Trophoblast cell (in vitro differentiated cells and primary cell): Measurements from ENCODE around the gene FAM117A.
"Not testable (repeated sequence)": the region's sequence is repeated elsewhere in the genome, so short reads cannot be mapped to it uniquely, and the experiment has no call there.

Source experiments
- DNase-seq, 2 donors: peaks; one replicate each; pipeline ENCODE4 v3.0.0-alpha.2; 2016
- H2AFZ ChIP-seq: 2 replicates; pipeline ENCODE4 v1.6.1; 2013; ENCODE audit warnings: low read length, moderate library complexity, mild to moderate bottlenecking; ENCODE audit not compliant: insufficient read depth, poor library complexity
- H2AK5ac ChIP-seq: 2 replicates; pipeline ENCODE4 v1.6.1; 2013; ENCODE audit warnings: mild to moderate bottlenecking, low read length
- H2BK120ac ChIP-seq: 2 replicates; pipeline ENCODE4 v1.6.1; 2013; ENCODE audit warnings: low read length, mild to moderate bottlenecking, moderate library complexity; ENCODE audit not compliant: insufficient read depth, poor library complexity
- H2BK12ac ChIP-seq: 2 replicates; pipeline ENCODE4 v1.6.1; 2013; ENCODE audit warnings: mild to moderate bottlenecking, low read length, moderate library complexity
- H2BK5ac ChIP-seq: 2 replicates; pipeline ENCODE4 v1.6.1; 2013; ENCODE audit warnings: low read length, low read depth, moderate library complexity, mild to moderate bottlenecking; ENCODE audit not compliant: poor library complexity
- H3K14ac ChIP-seq: 2 replicates; pipeline ENCODE4 v1.6.1; 2013; ENCODE audit warnings: mild to moderate bottlenecking, low read length
- H3K18ac ChIP-seq: 2 replicates; pipeline ENCODE4 v1.6.1; 2013; ENCODE audit warnings: mild to moderate bottlenecking, low read length
- H3K23ac ChIP-seq: 2 replicates; pipeline ENCODE4 v1.6.1; 2013; ENCODE audit warnings: low read length
- H3K27ac ChIP-seq: 2 replicates; pipeline ENCODE4 v1.5.1; 2013; ENCODE audit warnings: low read depth, mild to moderate bottlenecking, inconsistent platforms, low read length, moderate library complexity
- H3K27me3 ChIP-seq: 2 replicates; pipeline ENCODE4 v1.6.1; 2013; ENCODE audit warnings: inconsistent platforms, mild to moderate bottlenecking, low read length, moderate library complexity; ENCODE audit not compliant: insufficient read depth
- H3K36me3 ChIP-seq, 2 experiments: 1 replicate in 1 of 2; 2 replicates in 1 of 2; pipeline ENCODE4 v1.6.1; 2013; ENCODE audit warnings: low read length in 2 of 2, mild to moderate bottlenecking in 2 of 2, moderate library complexity in 1 of 2; ENCODE audit not compliant: insufficient read depth in 2 of 2, control insufficient read depth in 1 of 2
- H3K4ac ChIP-seq: 2 replicates; pipeline ENCODE4 v1.6.1; 2013; ENCODE audit warnings: low read depth, mild to moderate bottlenecking, low read length, moderate library complexity
- H3K4me1 ChIP-seq, 2 experiments: 1 replicate in 1 of 2; 2 replicates in 1 of 2; pipeline ENCODE4 v1.6.1; 2013; ENCODE audit warnings: low read length in 2 of 2, mild to moderate bottlenecking in 2 of 2, moderate library complexity in 1 of 2; ENCODE audit not compliant: insufficient read depth in 2 of 2, control insufficient read depth in 1 of 2
- H3K4me2 ChIP-seq: 2 replicates; pipeline ENCODE4 v1.6.1; 2013; ENCODE audit warnings: inconsistent platforms, mild to moderate bottlenecking, low read length, moderate library complexity
- H3K4me3 ChIP-seq: 2 replicates; pipeline ENCODE4 v1.5.1; 2013; ENCODE audit warnings: mild to moderate bottlenecking, low read depth, low read length, inconsistent platforms
- H3K79me1 ChIP-seq: one replicate; pipeline ENCODE4 v1.6.1; 2013; ENCODE audit warnings: low read length
- H3K79me2 ChIP-seq: 2 replicates; pipeline ENCODE4 v1.6.1; 2013; ENCODE audit warnings: low read length, mild to moderate bottlenecking; ENCODE audit not compliant: control insufficient read depth, insufficient read depth, poor library complexity
- H3K9ac ChIP-seq: 2 replicates; pipeline ENCODE4 v1.6.1; 2013; ENCODE audit warnings: mild to moderate bottlenecking, low read length
- H3K9me3 ChIP-seq: 2 replicates; pipeline ENCODE4 v1.6.1; 2013; ENCODE audit warnings: low read depth, mild to moderate bottlenecking, control low read depth, inconsistent platforms, low read length; ENCODE audit not compliant: insufficient read depth
- H4K12ac ChIP-seq: 2 replicates; pipeline ENCODE4 v1.6.1; 2013; ENCODE audit warnings: low read depth, mild to moderate bottlenecking, low read length, moderate library complexity
- H4K8ac ChIP-seq: 2 replicates; pipeline ENCODE4 v1.6.1; 2013; ENCODE audit warnings: low read depth, mild to moderate bottlenecking, low read length, moderate library complexity
- H4K91ac ChIP-seq: one replicate; pipeline ENCODE4 v1.6.1; 2013; ENCODE audit warnings: low read depth, mild to moderate bottlenecking, low read length, moderate library complexity
- whole genome bisulfite sequencing: extraction: QIAGEN DNeasy Blood & Tissue Kit; methylation state at CpG from one replicate; pipeline ENCODE4 v1.1.7; 2013; ENCODE audit warnings: missing lambda C conversion rate; ENCODE audit not compliant: insufficient read length, insufficient coverage; ENCODE audit errors: extremely low coverage; 5-methylcytosine and 5-hydroxymethylcytosine counted together

FAM117A gene

DNA sequence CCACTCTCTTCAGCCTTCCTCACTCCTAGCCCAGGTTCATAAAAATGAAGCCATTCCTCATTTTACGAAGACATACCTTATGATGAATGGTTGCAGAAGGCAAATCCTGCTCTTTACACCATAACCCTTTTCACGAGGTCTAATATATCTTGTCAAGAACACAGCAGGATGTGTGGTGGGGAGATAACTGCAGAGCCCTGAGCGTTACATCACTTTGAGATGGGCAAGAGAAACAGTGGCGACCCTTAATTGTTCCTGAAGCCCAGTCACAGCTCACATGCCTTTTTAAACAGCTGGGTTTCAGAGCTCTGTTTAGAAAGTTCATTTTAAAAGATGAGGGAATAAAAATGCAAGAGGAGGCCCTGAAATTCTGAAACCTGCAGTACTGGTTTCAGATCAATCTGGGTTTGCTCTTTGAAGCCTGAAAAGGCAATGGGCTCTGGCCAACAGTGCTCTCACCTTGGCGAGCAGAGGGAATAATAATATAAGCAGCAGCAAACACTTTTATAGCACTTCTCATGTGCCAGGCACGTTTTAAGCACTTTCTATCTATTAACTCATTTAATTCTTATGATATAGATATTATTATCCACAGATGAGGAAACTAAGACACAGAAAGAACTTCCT lies 2.9 kb downstream of the FAM117A start:
- Histone ChIP-seq H2BK5ac (no peak overlapping the region), H3K18ac (no peak overlapping the region), H3K4me1 (peaks cover 0 to 6% of the 10 kb centered on the region in 2 experiments), H2BK120ac (no peak overlapping the region), H3K4me2 (no peak overlapping the region), H4K91ac (no peak overlapping the region), H4K8ac (no peak overlapping the region), H3K36me3 (no peaks in the 10 kb centered on the region), H3K4ac (no peak overlapping the region), H3K79me2 (no peaks in the 10 kb centered on the region), H3K9me3 (no peaks in the 10 kb centered on the region), H3K27me3 (no peaks in the 10 kb centered on the region), H3K27ac (no peak overlapping the region), H3K23ac (no peak overlapping the region), H2BK12ac (no peak overlapping the region), H3K79me1 (peaks cover 4% of the 10 kb centered on the region), H3K4me3 (no peak overlapping the region), H4K12ac (no peak overlapping the region), H3K14ac (no peak overlapping the region), H2AFZ (no peak overlapping the region), H2AK5ac (no peak overlapping the region), H3K9ac (no peak overlapping the region)
- peak in 1 of 2 donors; percentile 39 for DNase-seq
- no CpG with 5 or more reads among the region's 6 CpGs for whole genome bisulfite sequencing

DNA sequence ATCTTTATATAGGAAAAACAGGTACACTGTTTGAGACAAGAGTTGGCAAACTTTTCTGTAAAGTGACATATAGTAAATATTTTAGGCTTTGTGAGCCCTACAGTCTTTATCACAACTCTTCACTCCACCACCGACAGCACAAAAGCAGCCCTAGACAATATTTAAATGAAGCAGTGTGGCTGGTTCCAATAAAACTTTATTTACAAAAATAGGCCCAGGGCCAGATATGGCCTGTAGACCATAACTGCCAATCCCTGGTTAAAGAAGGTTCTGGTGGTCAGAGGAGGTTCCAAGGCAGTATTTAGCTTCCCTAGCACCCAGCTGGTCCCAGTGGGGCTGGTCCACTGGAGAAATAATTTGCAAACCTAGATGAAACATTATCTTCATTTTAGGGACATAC lies 3.6 kb downstream of the FAM117A start:
- Histone ChIP-seq H3K23ac (no peak overlapping the region), H2BK120ac (no peak overlapping the region), H3K18ac (no peak overlapping the region), H4K91ac (no peak overlapping the region), H3K79me1 (peaks cover 4% of the 10 kb centered on the region), H3K79me2 (no peaks in the 10 kb centered on the region), H3K4ac (no peak overlapping the region), H3K4me1 (peaks cover 0 to 6% of the 10 kb centered on the region in 2 experiments), H2AFZ (no peak overlapping the region), H3K27me3 (no peaks in the 10 kb centered on the region), H3K27ac (no peak overlapping the region), H2BK5ac (no peak overlapping the region), H3K36me3 (no peaks in the 10 kb centered on the region), H3K4me2 (no peak overlapping the region), H2AK5ac (no peak overlapping the region), H3K14ac (no peak overlapping the region), H2BK12ac (no peak overlapping the region), H3K9me3 (no peaks in the 10 kb centered on the region), H4K8ac (no peak overlapping the region), H3K4me3 (no peak overlapping the region), H3K9ac (no peak overlapping the region), H4K12ac (no peak overlapping the region)
- no peak for DNase-seq
- no CpG with 5 or more reads among the region's 1 CpG for WGBS

DNA sequence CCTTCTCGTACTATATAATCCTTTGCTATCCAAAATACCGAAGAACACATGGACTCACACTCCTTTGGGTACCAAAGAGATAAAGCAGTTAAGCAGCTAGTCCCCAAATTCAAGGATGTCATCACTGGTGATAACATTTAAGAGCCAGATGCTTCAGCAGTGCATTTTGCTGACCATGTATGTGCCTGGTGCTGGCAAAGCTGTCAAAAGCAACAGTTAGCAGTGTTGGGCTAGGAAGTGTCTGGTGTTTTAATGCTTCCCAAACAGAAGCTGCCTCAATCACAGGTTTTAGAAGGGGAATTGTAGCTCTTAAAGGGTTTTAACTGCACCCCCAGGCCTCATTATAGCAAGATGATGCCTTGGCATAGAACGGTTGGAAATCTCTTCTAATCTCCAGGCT lies 4.7 kb downstream of the FAM117A start:
- H2AK5ac ChIP-seq, result no peak overlapping the region
- peaks cover 0 to 6% of the 10 kb centered on the region in 2 experiments for H3K4me1 ChIP-seq
- H3K36me3 ChIP-seq, result no peaks in the 10 kb centered on the region
- H4K8ac ChIP-seq, result no peak overlapping the region
- H3K79me1 ChIP-seq, result peaks cover 4% of the 10 kb centered on the region
- WGBS, result no CpG with 5 or more reads among the region's 3 CpGs
- H3K4me3 ChIP-seq, result no peak overlapping the region
- no peak overlapping the region for H3K9ac ChIP-seq
- H3K18ac ChIP-seq, result no peak overlapping the region
- no peak overlapping the region for H4K91ac ChIP-seq
- H3K9me3 ChIP-seq, result no peaks in the 10 kb centered on the region
- H3K14ac ChIP-seq, result no peak overlapping the region
- H2BK120ac ChIP-seq, result no peak overlapping the region
- no peak overlapping the region for H3K23ac ChIP-seq
- H2BK12ac ChIP-seq, result no peak overlapping the region
- no peak overlapping the region for H3K4ac ChIP-seq
- H3K79me2 ChIP-seq, result no peaks in the 10 kb centered on the region
- DNase-seq, result no peak
- H2AFZ ChIP-seq, result no peak overlapping the region
- no peak overlapping the region for H3K27ac ChIP-seq
- no peak overlapping the region for H3K4me2 ChIP-seq
- H3K27me3 ChIP-seq, result no peaks in the 10 kb centered on the region
- no peak overlapping the region for H4K12ac ChIP-seq
- no peak overlapping the region for H2BK5ac ChIP-seq

DNA sequence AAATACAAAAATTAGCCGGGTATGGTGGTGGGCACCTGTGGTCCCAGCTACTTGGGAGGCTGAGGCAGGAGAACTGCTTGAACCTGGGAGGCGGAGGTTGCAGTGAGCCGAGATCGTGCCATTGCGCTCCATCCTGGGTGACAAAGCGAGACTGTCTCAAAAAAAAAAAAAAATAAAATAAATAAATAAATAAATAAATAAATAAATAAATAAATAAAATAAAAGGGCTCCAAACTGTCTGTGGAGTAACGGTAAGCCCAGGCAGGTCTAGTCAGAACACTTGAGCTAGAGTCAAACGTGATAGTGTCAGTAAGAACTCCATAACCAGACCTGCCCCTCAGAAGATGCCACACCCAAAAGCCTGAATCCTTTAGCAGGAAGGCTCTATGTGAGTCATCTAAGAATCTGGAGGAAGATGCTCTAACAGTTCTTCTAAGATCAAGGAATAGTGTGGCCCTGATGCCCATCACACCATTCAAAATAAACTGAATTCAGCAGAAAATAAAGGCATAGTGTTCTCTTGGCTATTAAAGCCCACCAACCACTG lies 5.4 kb downstream of the FAM117A start:
- not testable (repeated sequence) for H3K9me3 ChIP-seq, H3K79me2 ChIP-seq, H3K4me2 ChIP-seq, H2BK5ac ChIP-seq, H3K18ac ChIP-seq, H3K14ac ChIP-seq, H3K23ac ChIP-seq, H4K12ac ChIP-seq, H3K27ac ChIP-seq, H3K27me3 ChIP-seq, H3K36me3 ChIP-seq, H3K4me3 ChIP-seq, H2AK5ac ChIP-seq, H3K79me1 ChIP-seq, DNase-seq, H3K4ac ChIP-seq, H3K9ac ChIP-seq, H2AFZ ChIP-seq, H2BK12ac ChIP-seq, H3K4me1 ChIP-seq, H4K8ac ChIP-seq, H2BK120ac ChIP-seq, H4K91ac ChIP-seq
- WGBS, result no CpG with 5 or more reads among the region's 8 CpGs
